Left cardiac atrium (tissue), 4 donors: ENCODE measurements around the gene TUBB4B. TPM values are rescaled to one million over a fixed set of nuclear protein-coding genes. Genes with fewer than 3 reads are reported as not detected.

ENCODE experiments used
- ATAC-seq, 2 donors: fragments of 200-7000 bp; cut with Tn5 transposase; one replicate each; pipeline ENCODE4 v1.9.1; 2020; ENCODE audit warnings: mild to moderate bottlenecking in 2 of 2, moderate library complexity in 2 of 2
- DNase-seq: peaks from one replicate; pipeline ENCODE4 v3.0.0-alpha.2; 2020
- intact Hi-C, 2 donors: fragments of 100-400 bp; cut with DNase I; formaldehyde crosslinking; loops; one replicate each; pipeline versions ENCODE4 v1.14.1 to v1.15.1; 2022 to 2023
- total RNA-seq, 2 donors: library from RNA; stranded (reverse); fragmentation: NEBNext Ultra II Directional; extraction: Animal tissue kit (Norgen Biotek cat#: 25700); gene quantifications; one replicate each; pipeline ENCODE4 v1.2.1, GENCODE V29; 2021
- donor health status: DM: no; HTN: yes; CAD: no.
- donor health status: DM: no; HTN: yes; CAD: no; lungs with severe emphysema.
- donor health status: DM: yes; HTN: yes; CAD: no.
- donor health status: Dilated cardiomyopathy.

Gene TUBB4B
- total RNA-seq, 2 donors from 2014 or later: 324 to 437 TPM

- ATAC-seq (peak; percentile 93 to 95), DNase-seq (peak; percentile 99)
- intact Hi-C loops: no loop called here
These were observed 17.8 kb upstream of the TUBB4B start for GRCh38 chr9:137223078-137223970.

GRCh38 chr9:137224830-137225694, 16.0 kb upstream of the TUBB4B start, which contains the start of gene CYSRT1:
Gene CYSRT1 (plus strand): TSS chr9:137225174. CDS start chr9:137225622, 448 bp downstream.
- no peak for DNase-seq
- no peak for ATAC-seq
- intact Hi-C loops: loop anchor here in 1 of 2 donors (5.0 kb wide), 1 partner anchor 103 kb away; no protein-coding TSS in a partner anchor

GRCh38 chr9:137225699-137226331, 15.3 kb upstream of the TUBB4B start:
- no peak for ATAC-seq
- no peak for DNase-seq
- intact Hi-C loops: loop anchor here in 1 of 2 donors (5.0 kb wide), 1 partner anchor 104 kb away; no protein-coding TSS in a partner anchor

GRCh38 chr9:137226338-137227053, 14.6 kb upstream of the TUBB4B start:
- ATAC-seq: no peak
- DNase-seq: no peak
- intact Hi-C loops: loop anchor here in 1 of 2 donors (5.0 kb wide), 1 partner anchor 104 kb away; no protein-coding TSS in a partner anchor

DNA sequence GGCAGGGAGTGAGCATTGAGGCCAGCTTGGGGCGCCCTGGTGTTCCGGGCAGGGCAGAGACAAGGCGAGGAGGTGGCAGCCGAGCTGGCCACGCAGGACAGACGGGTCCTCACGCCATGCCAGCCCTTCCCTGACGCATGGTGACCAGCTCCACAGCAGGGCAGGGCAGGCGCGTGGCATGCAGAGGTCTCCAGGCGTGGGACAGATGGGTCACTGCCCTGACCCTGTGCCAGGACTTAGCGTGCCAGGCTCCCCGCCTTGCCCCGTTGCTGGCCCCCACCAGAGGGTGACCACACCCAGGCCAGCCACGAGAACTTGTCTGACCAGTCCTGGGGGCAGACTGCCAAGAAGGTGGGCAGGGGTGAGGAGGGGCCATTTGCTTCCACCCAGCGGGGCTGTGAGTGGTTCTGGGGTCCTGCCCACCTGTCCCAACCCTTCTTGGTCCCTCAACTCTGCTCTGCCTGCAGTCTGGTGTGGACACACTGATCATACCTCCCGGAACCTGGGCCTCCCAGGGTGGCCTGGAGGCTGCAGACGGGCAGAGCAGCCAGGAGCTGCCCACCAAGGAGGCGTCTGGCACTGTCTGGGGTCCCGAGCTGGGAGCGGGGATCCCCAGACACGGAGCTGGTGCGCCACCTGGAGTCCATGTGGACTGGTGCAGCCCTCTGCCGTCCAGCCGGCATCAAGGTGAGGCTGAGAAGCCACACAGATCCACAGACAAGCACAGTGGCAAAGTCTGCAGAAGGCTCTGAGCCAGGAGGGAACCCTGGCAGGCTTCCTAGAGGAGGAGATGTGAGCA, 13.8 kb upstream of the TUBB4B start, which contains the start of gene RNF224:
TSS of gene RNF224 (plus strand) at position 449 of the 799 bp plus-strand sequence. CDS start 834 bp downstream, outside the sequence.
- intact Hi-C loops: loop anchor here in 1 of 2 donors (5.0 kb wide), 1 partner anchor 105 kb away; no protein-coding TSS in a partner anchor
- peak; percentile 81 for DNase-seq

DNA sequence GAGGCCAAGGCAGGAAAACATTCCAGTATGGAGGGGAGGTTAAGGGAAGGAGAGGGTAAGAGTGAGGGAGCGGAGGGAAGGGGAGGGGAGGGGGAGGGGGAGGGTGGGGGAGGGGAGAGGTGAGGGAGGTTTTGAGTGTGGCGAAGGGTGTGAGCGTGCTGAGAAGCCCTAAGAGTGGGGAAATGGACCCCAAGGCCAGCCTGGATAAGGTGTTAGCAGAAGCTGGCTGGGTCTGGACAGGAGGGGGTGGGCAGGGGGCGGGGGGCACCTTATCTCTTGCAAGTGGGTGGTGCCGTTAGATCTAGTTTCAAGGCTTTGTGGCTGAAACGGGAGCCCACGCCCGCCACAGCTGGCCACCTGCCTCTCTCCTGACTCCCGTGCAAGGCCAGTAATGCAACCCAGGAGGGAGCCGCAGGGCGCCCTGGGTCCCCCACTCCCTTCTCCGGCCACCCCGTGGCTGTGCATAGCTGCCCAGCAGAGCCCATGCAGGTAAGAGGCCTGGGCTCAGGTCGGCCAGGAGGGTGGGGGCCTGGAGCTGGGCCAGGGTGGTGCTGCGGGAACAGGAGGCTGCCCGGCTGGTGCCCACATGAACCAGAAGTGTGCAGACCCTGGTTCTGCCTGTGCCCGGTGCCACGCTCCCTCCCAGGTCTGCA, 13.1 kb upstream of the TUBB4B start:
- no peak for DNase-seq
- no peak for ATAC-seq
- intact Hi-C loops: loop anchor here in 1 of 2 donors (5.0 kb wide), 1 partner anchor 106 kb away; no protein-coding TSS in a partner anchor

More for the DNA sequence above, 13.8 kb upstream of the TUBB4B start, which contains the start of gene RNF224:
- ATAC-seq: peak; percentile 14 to 44

- ATAC-seq: no peak
- intact Hi-C loops: loop anchor here in 1 of 2 donors (5.0 kb wide), 1 partner anchor 106 kb away; no protein-coding TSS in a partner anchor
- DNase-seq: no peak
These were observed 12.6 kb upstream of the TUBB4B start for GRCh38 chr9:137228506-137228967.

DNA sequence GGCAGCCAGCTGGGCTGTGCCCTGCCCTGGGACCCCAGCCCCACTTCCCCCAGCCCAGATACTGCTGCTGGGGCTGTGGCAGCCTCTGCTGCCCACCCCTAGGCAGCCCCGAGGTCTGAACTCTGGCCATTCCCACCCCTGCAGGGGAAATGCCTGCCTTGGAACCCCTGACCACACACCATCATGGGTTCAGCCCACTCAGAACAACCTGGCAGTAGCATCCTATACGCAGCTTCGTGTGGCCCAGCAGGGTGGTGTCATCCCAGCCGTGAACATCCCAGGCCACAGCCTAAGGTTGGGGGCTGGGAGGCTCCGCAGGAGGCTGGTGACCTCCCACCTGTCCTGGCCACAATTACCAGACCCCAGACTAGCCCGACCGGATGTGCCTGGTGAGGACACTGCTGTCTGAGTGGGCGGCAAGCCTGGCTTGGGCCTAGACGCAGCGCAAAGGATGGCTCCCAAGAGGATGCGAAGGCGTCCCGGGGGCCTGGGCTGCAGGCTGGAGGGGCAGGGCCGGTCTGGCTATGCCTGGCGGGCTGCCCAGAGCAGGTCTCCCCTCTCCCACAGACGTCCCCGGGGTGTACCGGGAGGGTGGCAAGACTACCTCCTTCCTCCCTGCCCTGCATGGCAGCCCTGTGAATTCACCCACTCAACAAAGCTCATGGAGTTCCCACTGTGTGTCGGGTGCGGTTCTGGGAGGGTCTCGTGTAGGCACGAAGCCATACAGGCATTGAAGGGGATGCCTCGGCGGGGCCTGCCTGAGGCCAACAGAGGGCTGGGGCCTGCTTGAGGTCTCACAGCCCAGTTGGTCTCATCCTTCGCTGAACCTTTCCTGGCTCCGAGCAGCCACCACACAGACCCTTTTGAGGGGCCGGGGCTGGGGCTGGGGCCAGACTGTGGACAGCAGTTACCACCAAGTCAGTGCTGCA, 11.9 kb upstream of the TUBB4B start:
- intact Hi-C loops: loop anchor here in 1 of 2 donors (5.0 kb wide), 1 partner anchor 107 kb away; no protein-coding TSS in a partner anchor
- no peak for DNase-seq
- ATAC-seq: no peak

- DNase-seq: no peak
- no peak for ATAC-seq
- intact Hi-C loops: loop anchor here (5.0 kb wide), 1 partner anchor 108 kb away; no protein-coding TSS in a partner anchor
These were observed 11.0 kb upstream of the TUBB4B start for GRCh38 chr9:137229903-137230704.

DNA sequence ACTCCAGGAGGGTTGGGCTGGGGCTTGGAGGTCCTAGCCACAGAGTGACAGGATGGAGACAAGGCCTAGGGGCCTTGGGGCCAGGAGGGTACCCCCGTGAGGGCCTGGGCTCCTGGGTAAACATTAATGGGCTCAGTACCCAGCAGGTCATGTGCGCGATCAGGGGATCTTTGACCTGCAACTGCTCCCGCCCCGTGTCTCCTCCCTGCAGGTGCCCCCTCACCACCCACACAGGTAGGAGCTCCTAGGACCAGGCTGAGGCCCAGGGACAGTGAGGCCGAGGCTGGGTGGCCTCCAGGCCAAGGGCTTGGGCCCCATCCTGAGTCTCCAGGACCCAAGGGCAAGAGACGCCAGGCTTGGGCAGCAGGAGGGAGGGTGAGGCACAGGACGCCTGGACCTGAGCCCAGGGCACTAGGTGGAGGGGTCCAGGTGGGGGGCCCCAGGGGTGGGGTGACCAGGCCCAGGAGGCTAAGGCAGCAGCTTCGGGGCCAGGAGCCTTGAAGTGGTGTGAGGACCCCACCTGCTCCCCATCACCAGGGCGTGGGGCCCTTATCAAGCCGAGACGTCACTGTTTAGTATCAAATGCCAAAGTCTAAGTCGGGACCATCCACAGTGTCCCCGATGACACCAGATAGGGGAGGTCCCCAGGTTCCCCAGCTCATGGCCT, 10.2 kb upstream of the TUBB4B start, which contains the start of gene SLC34A3:
TSS of gene SLC34A3 (plus strand) at position 197 of the 667 bp plus-strand sequence. CDS start 802 bp downstream, outside the sequence.
- ATAC-seq (no peak), DNase-seq (no peak)
- intact Hi-C loops: loop anchor here in 1 of 2 donors (5.0 kb wide), 1 partner anchor 109 kb away; no protein-coding TSS in a partner anchor

DNA sequence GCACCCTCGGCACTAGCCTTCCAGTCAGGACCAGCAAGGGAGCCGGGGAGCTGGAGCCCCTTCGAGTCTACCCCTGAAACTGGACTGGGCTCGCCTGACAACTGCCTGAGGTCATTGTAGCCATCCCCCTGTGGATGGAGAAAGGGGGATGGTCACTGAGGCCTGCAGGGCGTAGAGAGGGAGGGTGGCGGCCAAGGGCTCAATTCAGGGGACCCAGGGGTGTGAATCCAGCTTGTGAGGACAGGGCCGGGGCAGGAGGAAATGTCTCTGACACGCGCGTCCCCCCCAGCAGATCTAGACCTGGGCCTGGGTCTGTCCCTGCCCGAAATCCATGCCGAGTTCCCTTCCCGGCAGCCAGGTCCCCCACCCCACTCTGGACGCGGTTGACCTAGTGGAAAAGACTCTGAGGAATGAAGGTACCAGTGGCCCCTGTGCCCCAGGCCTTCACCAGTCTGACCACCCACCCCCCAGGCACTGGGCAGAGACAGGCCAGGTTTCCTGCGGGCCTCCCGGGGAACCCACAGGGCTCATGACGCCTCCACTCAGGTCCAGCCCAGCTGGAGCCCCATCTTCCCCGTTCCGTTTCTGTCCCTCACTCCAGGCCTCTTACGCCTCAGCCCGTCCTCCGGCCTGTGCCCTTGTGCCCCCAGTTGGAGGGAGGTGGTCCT, 9.6 kb upstream of the TUBB4B start:
- ATAC-seq: no peak
- intact Hi-C loops: loop anchor here in 1 of 2 donors (5.0 kb wide), 1 partner anchor 109 kb away; no protein-coding TSS in a partner anchor
- no peak for DNase-seq

GRCh38 chr9:137232101-137232500, 9.0 kb upstream of the TUBB4B start:
- DNase-seq (no peak), ATAC-seq (no peak)
- intact Hi-C loops: loop anchor here in 1 of 2 donors (5.0 kb wide), 1 partner anchor 110 kb away; no protein-coding TSS in a partner anchor

GRCh38 chr9:137232510-137232909, 8.6 kb upstream of the TUBB4B start:
- DNase-seq: no peak
- intact Hi-C loops: loop anchor here in 1 of 2 donors (5.0 kb wide), 1 partner anchor 110 kb away; no protein-coding TSS in a partner anchor
- no peak for ATAC-seq
